ENCODE measurements around the gene IVNS1ABP.
"Not testable (repeated sequence)": the region's sequence is repeated elsewhere in the genome, so short reads cannot be mapped to it uniquely, and the experiment has no call there.

IVNS1ABP gene

DNA sequence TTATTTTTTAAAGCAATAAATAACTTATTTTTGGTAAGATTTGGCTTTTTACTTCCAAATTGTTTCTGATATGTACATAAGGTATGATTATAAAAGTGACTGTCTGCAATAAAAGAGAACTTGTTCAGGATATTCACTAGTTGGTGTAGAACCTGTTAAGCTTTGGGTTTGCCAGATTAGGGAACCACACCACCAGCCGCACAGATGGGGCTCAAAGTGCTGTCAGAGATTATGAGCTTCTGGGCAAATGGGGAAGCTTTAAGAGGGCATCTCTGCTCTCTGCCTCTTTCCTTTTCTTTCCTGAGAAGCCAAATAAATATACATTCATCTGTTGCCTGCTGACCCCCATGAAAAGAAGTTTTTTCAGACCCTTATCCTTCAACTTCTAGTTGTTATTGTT lies 25.4 kb downstream of the IVNS1ABP start:
- DNase-seq, result peak; percentile 27 to 50

DNA sequence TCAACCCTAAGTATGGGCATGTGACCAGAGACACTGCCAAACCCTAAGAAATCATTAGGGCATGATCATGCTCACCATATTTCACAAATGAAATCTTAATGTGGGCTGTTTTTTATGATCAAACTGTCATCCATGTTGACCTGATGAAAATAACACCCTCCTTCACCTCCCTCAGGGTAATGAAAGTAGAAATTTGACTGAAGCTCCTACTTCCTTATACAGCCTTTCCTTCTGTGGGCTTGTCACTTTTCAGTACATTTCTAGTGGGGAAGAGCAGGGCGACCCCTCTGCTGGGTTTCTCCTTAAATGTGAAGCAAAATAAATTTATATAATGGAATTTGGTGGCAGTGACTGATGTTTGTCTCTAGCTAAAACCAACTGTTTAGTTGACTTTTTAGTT lies 25.9 kb downstream of the IVNS1ABP start:
- no peak for DNase-seq

DNA sequence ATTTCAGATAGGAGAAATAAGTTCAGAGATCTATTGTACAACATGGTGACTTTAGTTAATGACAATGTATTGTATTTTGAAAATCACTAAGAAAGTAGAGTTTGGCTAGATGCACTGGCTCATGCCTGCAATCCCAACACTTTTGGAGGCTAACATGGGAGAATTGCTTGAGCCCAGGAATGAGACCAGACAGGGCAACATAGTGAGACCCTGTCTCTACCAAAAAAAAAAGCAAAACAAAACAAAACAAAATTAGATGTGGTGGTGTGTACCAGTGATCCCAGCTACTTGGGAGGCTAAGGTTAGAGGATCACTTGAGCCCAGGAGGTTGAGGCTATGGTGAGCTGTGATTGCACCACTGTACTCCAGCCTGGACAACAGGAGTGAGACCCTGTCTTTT lies 27.2 kb downstream of the IVNS1ABP start:
- DNase-seq, result no peak

DNA sequence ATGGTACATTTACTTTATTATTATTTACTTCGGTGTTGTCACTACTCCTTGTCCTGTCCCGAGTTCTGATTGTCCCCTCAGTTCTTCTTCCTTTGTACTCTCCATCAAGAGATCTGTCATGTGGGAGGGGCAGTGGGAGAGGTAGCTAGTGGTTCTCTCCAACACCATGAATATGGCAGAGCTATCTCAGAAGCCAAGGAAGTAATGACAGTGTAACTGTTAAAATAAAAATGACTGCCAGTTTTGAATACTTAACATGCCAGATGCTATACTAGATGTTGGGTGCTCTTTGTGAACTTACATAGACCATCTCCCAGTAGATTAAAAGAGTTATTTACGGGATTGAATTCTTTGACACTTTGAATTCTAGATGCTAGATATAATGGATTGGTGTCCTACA lies 28.6 kb downstream of the IVNS1ABP start:
- DNase-seq, result no peak

- no peak for DNase-seq
Observed at GRCh38 chr1:185287451-185287850, 29.6 kb downstream of the IVNS1ABP start.

GRCh38 chr1:185284533-185285276 lies 32.3 kb downstream of the IVNS1ABP start:
- no peak for DNase-seq

DNA sequence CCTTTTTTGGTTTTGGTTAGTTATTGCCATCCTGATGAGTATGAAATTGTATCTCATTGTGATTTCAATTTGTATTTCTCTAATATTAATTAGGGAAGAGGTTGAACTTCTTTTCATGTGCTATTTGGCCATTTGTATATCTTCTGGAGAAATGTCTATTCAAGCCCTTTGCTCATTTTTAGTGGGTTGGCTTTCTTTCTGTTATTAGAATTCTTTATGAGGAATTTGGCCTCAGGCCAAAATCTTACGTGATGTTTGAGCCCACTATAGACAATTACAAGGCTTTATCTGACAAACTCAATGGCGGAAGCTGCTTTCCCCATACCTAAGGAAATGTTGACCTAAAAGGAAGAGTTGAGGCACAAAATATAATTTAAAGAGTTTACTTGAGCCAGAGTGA lies 32.9 kb downstream of the IVNS1ABP start:
- DNase-seq, result no peak

DNA sequence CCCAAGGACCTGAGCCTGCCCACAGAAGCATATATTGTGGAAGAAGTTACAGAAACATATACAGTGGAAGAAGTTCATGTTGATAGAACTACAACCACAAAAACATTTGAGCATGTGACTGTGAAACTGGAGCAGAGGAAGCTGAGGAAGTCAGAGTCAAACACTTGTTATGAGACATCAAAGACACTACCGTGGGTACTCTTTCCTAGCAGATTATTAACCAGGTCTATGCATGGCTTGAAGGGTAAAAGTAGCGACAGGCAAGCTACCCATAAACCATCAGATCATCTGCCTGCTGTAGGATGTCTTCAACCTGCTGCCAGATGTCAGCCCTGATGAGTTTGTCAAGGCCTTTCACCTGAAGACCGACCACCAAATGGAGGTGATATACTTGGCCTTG lies 35.8 kb downstream of the IVNS1ABP start:
- no peak for DNase-seq

- DNase-seq, result no peak
Observed at GRCh38 chr1:185280589-185280988, 36.5 kb downstream of the IVNS1ABP start.

DNA sequence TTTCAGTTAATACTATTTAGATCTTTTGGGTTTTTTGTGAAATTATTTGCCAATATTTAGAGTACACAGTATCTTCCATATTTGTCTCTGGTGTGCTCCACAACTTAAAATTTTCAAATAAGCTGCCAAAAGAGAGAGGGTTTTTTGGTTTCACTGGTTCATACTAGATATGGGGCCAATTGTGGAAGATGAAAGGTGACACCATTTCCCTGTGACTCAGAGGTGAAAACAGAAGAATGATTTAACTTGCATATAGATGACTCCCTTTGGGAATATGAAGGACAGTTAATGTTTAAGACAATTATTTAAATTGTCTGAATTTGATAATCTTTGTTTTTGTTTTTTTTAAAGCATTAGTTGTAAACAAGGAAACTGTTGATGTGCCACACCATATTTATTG lies 37.5 kb downstream of the IVNS1ABP start:
- DNase-seq, result no peak

DNA sequence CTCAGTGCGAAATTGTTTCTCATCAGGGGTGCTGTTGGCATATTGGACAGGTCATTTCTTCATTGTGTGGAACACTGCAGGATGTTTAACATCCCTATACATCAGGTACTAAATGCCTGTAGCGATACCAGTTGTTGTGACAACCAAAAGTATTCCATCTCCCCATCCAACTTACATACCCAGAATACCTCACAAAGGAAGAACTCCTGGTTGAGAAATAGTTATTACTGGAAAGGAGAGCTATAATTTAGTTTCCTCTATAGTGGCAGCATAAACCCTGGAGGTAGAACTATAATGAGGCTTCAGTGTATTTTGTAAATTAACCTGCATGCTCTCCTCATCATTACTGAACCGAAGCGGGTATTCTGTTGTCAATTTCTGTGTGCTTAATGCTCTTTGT lies 45.1 kb downstream of the IVNS1ABP start:
- no peak for DNase-seq

GRCh38 chr1:185268352-185268751 lies 48.7 kb downstream of the IVNS1ABP start:
- DNase-seq, result no peak

DNA sequence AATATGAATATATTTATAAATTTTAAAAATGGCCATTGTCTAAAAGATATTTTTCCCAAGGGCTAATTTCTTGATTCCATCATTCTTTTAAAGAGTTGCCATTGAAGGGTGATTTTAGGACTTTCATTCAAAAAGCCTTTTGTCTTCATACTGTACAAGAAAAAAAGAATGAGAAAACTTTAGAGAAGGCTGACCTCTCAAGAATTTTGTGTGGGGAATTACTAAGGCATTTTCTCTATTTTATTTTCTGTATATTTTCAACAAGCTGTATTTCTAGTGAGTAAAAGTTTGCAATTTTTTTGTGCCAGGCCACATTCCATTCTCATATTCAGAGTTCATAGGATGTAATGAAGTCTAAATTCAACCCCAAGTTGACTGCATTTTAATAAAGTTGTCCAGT lies 49.3 kb downstream of the IVNS1ABP start:
- DNase-seq, result no peak

GRCh38 chr1:185267301-185267700 lies 49.7 kb downstream of the IVNS1ABP start:
- no peak for DNase-seq

DNA sequence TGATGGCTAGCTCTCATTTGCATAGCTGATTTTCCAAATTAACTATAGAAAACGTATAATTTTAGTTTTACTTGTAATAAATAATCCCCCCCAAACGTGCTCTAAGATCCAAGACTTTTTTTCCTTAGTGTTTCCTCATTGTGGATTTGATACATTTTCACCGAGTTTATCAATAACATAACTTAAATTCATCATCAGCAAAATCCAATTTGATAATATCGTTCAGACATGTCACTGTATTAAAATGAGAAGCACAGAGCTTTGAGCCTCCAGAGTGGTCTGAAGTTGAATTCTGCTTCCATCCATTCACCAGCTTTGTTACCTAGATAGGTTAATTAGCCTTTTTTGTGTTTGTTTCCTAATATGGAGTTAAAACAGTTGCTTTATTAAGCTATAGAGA lies 51.7 kb downstream of the IVNS1ABP start:
- DNase-seq, result no peak

DNA sequence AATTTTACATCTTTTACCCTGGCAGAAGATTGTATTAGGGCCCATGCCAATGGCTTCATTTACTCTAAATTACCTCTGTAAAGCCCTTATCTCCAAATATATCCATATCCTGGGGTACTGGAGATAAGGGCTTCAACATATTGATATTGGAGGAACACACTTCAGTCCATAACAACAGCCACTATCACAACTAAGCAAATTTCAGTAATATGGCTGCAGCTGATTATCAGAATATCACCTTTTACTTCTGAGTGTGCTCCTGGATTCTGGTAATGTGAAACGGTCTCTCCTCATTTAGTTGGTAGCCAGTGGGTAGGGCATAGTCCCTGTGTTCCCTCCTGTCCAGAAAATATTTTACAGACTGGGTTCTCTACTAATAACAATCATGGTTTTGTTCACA lies 53.3 kb downstream of the IVNS1ABP start:
- no peak for DNase-seq

DNA sequence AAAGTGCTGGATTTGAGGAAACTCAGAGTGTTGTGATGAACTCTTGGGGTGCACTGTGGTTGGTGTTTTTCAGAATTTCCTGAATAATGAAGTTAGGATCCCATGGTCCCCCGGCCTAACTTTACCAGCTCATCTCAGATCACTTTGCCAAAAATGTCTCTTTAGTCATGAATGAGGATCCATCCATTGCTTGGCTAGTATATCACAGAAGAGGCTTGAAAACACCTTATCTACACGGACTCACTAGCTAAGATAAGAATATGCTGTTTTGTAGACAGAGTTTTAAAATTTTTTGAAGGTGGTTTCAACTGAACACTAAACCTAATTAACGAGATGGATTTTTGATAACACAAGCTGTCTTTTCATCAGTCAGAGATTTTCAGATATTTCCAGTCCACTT lies 53.8 kb downstream of the IVNS1ABP start:
- DNase-seq, result no peak

- no peak for DNase-seq
Observed at GRCh38 chr1:185262151-185262550, 54.9 kb downstream of the IVNS1ABP start.

DNA sequence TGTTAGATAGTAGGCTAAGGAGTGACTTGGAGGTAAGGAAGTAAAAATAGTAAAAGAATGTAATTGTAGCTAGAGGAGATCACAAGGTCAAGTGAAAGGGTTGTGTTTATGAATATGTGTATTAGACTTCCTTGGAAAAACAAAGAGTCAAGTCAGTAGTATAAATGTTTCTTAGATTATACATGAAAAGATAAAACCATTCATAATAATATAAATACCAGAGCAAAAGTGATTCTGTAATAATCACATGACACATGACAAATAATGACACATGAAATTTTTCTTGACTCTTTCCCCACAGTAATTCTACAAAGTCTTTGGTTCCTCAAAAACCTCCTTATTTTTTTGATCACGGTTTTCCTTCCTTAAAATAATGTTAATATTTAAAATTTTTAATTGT lies 56.4 kb downstream of the IVNS1ABP start:
- DNase-seq, result peak; percentile 29 to 84

DNA sequence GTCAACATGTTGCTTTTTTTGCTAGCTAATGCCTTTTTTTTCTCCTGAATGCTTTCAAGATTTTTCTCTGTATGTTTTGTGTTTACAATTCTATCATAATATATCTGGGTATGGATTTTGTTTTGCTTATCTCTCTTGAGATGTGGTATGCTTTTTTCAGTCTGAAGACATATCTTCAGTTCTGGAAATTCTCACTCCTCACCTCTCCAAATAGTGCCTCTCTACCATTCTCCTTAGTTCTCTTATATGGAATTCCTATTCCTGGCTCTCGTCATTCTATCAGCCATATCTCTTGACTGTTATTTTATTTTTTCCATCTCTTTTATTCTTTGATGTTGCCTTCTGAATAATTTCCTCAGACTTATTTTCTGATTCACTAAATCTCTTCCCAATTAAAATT lies 58.4 kb downstream of the IVNS1ABP start:
- no peak for DNase-seq

- no peak for DNase-seq
Observed at GRCh38 chr1:185257950-185258208, 59.2 kb downstream of the IVNS1ABP start.

DNA sequence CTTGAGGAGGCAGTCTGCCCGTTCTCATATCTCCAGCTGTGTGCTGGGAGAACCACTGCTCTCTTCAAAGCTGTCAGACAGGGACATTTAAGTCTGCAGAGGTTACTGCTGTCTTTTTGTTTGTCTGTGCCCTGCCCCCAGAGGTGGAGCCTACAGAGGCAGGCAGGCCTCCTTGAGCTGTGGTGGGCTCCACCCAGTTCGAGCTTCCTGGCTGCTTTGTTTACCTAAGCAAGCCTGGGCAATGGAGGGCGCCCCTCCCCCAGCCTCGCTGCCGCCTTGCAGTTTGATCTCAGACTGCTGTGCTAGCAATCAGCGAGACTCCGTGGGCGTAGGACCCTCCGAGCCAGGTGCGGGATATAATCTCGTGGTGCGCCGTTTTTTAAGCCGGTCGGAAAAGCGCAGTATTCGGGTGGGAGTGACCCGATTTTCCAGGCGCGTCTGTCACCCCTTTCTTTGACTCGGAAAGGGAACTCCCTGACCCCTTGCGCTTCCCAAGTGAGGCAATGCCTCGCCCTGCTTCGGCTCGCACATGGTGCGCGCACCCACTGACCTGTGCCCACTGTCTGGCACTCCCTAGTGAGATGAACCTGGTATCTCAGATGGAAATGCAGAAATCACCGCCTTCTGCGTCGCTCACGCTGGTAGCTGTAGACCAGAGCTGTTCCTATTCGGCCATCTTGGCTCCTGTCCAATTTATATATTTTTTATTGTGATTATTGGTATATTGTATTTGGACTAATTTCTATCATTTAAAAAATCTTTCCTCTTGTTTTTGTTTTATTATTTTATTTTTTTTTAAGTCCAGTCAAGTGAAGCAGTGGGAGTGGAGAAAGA lies 59.7 kb downstream of the IVNS1ABP start:
- not testable (repeated sequence) for DNase-seq

DNA sequence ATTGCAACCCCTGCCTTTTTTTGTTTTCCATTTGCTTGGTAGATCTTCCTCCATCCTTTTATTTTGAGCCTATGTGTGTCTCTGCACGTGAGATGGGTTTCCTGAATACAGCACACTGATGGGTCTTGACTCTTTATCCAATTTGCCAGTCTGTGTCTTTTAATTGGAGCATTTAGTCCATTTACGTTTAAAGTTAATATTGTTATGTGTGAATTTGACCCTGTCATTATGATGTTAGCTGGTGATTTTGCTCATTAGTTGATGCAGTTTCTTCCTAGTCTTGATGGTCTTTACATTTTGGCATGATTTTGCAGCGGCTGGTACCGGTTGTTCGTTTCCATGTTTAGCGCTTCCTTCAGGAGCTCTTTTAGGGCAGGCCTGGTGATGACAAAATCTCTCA lies 61.4 kb downstream of the IVNS1ABP start:
- DNase-seq, result not testable (repeated sequence)

GRCh38 chr1:185252404-185252803 lies 64.6 kb downstream of the IVNS1ABP start:
- DNase-seq, result not testable (repeated sequence)
